ENCODE results near the gene ZNF846. TPM values are rescaled to one million over a fixed set of nuclear protein-coding genes. Genes with fewer than 3 reads are reported as not detected.

ZNF846 gene
- total and polyA plus RNA-seq, 9 of the 15 experiments (the other 6 are each of a cell fraction or from before 2014, with no cell fraction given) = 4.1 to 8.7 (median 7.8) TPM

GRCh38 chr19:9702186-9702585 lies 66.4 kb downstream of the ZNF846 start (continued):
- TF ChIP-seq CHD7 (IDR thresholded peaks at IDR 0.05; ENCODE audit: low read depth, low read length) = no peak
- TF ChIP-seq ZSCAN32 (CRISPR knock-in tag; IDR thresholded peaks at IDR 0.05) = no peak
- TF ChIP-seq HDAC2 (IDR thresholded peaks at IDR 0.05) = no peak
- TF ChIP-seq MTF1 (CRISPR knock-in tag; IDR thresholded peaks at IDR 0.05; ENCODE audit: borderline replicate concordance) = no peak
- no peak for TF ChIP-seq KHSRP (IDR thresholded peaks at IDR 0.05)
- no peak for TF ChIP-seq NCOA1 (IDR thresholded peaks at IDR 0.05; ENCODE audit: low read depth)

Other genes with a start within 250 kb of the ZNF846 start
Only the 7 nearest of the 10 such genes appear.
- 46.8 and 55.5 TPM in 2 replicates for gene ZNF121, start 184.2 kb downstream of the ZNF846 start, total RNA-seq (2014; rRNA removed)
- gene ZNF121, start 184.2 kb downstream of the ZNF846 start, total RNA-seq (2014; rRNA removed; fragmentation: Illumina TruSeq; extraction: Trizol) = 115 and 132 TPM in 2 replicates
- 90.1 and 99.2 TPM in 2 replicates for gene ZNF121, start 184.2 kb downstream of the ZNF846 start, total RNA-seq (2015; rRNA removed; fragmentation: Illumina TruSeq; extraction: Trizol)
- 66.0 and 70.0 TPM in 2 replicates for gene ZNF121, start 184.2 kb downstream of the ZNF846 start, total RNA-seq (2021)
- 33.4 and 42.2 TPM in 2 replicates for gene ZNF121, start 184.2 kb downstream of the ZNF846 start, polyA plus RNA-seq (2011; rRNA removed)
- gene ZNF121, start 184.2 kb downstream of the ZNF846 start, polyA plus RNA-seq (2014; fragmentation: Illumina TruSeq; extraction: Trizol) = 26.0 and 29.4 TPM in 2 replicates
- gene ZNF121, start 184.2 kb downstream of the ZNF846 start, polyA plus RNA-seq (2014; fragmentation: Nextera tagmentation; extraction: Ambion mirVana) = 10 to 100 TPM; 14.6 to 26.2 TPM
- 25.8 and 28.4 TPM in 2 replicates for gene ZNF121, start 184.2 kb downstream of the ZNF846 start, polyA plus RNA-seq (2014; rRNA removed)
- 12.7 and 16.8 TPM in 2 replicates for gene ZNF561, start 147.5 kb downstream of the ZNF846 start, total RNA-seq (2014; rRNA removed)
- 33.4 and 34.9 TPM in 2 replicates for gene ZNF561, start 147.5 kb downstream of the ZNF846 start, total RNA-seq (2014; rRNA removed; fragmentation: Illumina TruSeq; extraction: Trizol)
- gene ZNF561, start 147.5 kb downstream of the ZNF846 start, total RNA-seq (2015; rRNA removed; fragmentation: Illumina TruSeq; extraction: Trizol) = 21.2 and 23.6 TPM in 2 replicates
- 21.8 and 25.9 TPM in 2 replicates for gene ZNF561, start 147.5 kb downstream of the ZNF846 start, total RNA-seq (2021)
- 31.3 and 32.7 TPM in 2 replicates for gene ZNF561, start 147.5 kb downstream of the ZNF846 start, polyA plus RNA-seq (2011; rRNA removed)
- gene ZNF561, start 147.5 kb downstream of the ZNF846 start, polyA plus RNA-seq (2014; fragmentation: Illumina TruSeq; extraction: Trizol) = 23.3 and 25.9 TPM in 2 replicates
- gene ZNF561, start 147.5 kb downstream of the ZNF846 start, polyA plus RNA-seq (2014; fragmentation: Nextera tagmentation; extraction: Ambion mirVana) = 10 to 100 TPM; 19.2 to 25.6 TPM
- gene ZNF561, start 147.5 kb downstream of the ZNF846 start, polyA plus RNA-seq (2014; rRNA removed) = 13.9 and 18.6 TPM in 2 replicates
- 20.8 and 24.0 TPM in 2 replicates for gene ZNF562, start 93.6 kb downstream of the ZNF846 start, total RNA-seq (2014; rRNA removed)
- gene ZNF562, start 93.6 kb downstream of the ZNF846 start, total RNA-seq (2014; rRNA removed; fragmentation: Illumina TruSeq; extraction: Trizol) = 46.9 and 51.0 TPM in 2 replicates
- 36.1 and 39.7 TPM in 2 replicates for gene ZNF562, start 93.6 kb downstream of the ZNF846 start, total RNA-seq (2015; rRNA removed; fragmentation: Illumina TruSeq; extraction: Trizol)
- 31.5 and 34.3 TPM in 2 replicates for gene ZNF562, start 93.6 kb downstream of the ZNF846 start, total RNA-seq (2021)
- gene ZNF562, start 93.6 kb downstream of the ZNF846 start, polyA plus RNA-seq (2011; rRNA removed) = 32.8 and 33.9 TPM in 2 replicates
- 17.9 and 18.4 TPM in 2 replicates for gene ZNF562, start 93.6 kb downstream of the ZNF846 start, polyA plus RNA-seq (2014; fragmentation: Illumina TruSeq; extraction: Trizol)
- 10 to 100 TPM; 11.8 to 15.1 TPM for gene ZNF562, start 93.6 kb downstream of the ZNF846 start, polyA plus RNA-seq (2014; fragmentation: Nextera tagmentation; extraction: Ambion mirVana)
- 13.1 and 17.1 TPM in 2 replicates for gene ZNF562, start 93.6 kb downstream of the ZNF846 start, polyA plus RNA-seq (2014; rRNA removed)
- gene FBXL12, start 50.3 kb upstream of the ZNF846 start, total RNA-seq (2014; rRNA removed) = 28.4 and 36.6 TPM in 2 replicates
- 11.8 and 12.8 TPM in 2 replicates for gene FBXL12, start 50.3 kb upstream of the ZNF846 start, total RNA-seq (2014; rRNA removed; fragmentation: Illumina TruSeq; extraction: Trizol)
- 20.0 and 20.1 TPM in 2 replicates for gene FBXL12, start 50.3 kb upstream of the ZNF846 start, total RNA-seq (2015; rRNA removed; fragmentation: Illumina TruSeq; extraction: Trizol)
- gene FBXL12, start 50.3 kb upstream of the ZNF846 start, total RNA-seq (2021) = 37.1 and 37.7 TPM in 2 replicates
- gene FBXL12, start 50.3 kb upstream of the ZNF846 start, polyA plus RNA-seq (2011; rRNA removed) = 27.1 and 34.2 TPM in 2 replicates
- gene FBXL12, start 50.3 kb upstream of the ZNF846 start, polyA plus RNA-seq (2014; fragmentation: Illumina TruSeq; extraction: Trizol) = 26.5 and 37.4 TPM in 2 replicates
- gene FBXL12, start 50.3 kb upstream of the ZNF846 start, polyA plus RNA-seq (2014; fragmentation: Nextera tagmentation; extraction: Ambion mirVana) = 1 to 10 TPM; 2.7 to 3.9 TPM
- gene FBXL12, start 50.3 kb upstream of the ZNF846 start, polyA plus RNA-seq (2014; rRNA removed) = 39.8 and 40.5 TPM in 2 replicates
- gene UBL5, start 59.2 kb upstream of the ZNF846 start, total RNA-seq (2014; rRNA removed) = 424 and 564 TPM in 2 replicates
- gene UBL5, start 59.2 kb upstream of the ZNF846 start, total RNA-seq (2014; rRNA removed; fragmentation: Illumina TruSeq; extraction: Trizol) = 465 and 492 TPM in 2 replicates
- 383 and 410 TPM in 2 replicates for gene UBL5, start 59.2 kb upstream of the ZNF846 start, total RNA-seq (2015; rRNA removed; fragmentation: Illumina TruSeq; extraction: Trizol)
- gene UBL5, start 59.2 kb upstream of the ZNF846 start, total RNA-seq (2021) = 489 and 520 TPM in 2 replicates
- 833 and 989 TPM in 2 replicates for gene UBL5, start 59.2 kb upstream of the ZNF846 start, polyA plus RNA-seq (2011; rRNA removed)
- 602 and 613 TPM in 2 replicates for gene UBL5, start 59.2 kb upstream of the ZNF846 start, polyA plus RNA-seq (2014; fragmentation: Illumina TruSeq; extraction: Trizol)
- gene UBL5, start 59.2 kb upstream of the ZNF846 start, polyA plus RNA-seq (2014; fragmentation: Nextera tagmentation; extraction: Ambion mirVana) = 1,000 to 10,000 TPM in 1 of 2 experiments, 100 to 1,000 TPM in 1; 995 to 1,140 TPM
- gene UBL5, start 59.2 kb upstream of the ZNF846 start, polyA plus RNA-seq (2014; rRNA removed) = 1,210 and 1,266 TPM in 2 replicates
- 178 and 240 TPM in 2 replicates for gene PIN1, start 66.6 kb upstream of the ZNF846 start, total RNA-seq (2014; rRNA removed)
- gene PIN1, start 66.6 kb upstream of the ZNF846 start, total RNA-seq (2014; rRNA removed; fragmentation: Illumina TruSeq; extraction: Trizol) = 16.7 and 24.2 TPM in 2 replicates
- gene PIN1, start 66.6 kb upstream of the ZNF846 start, total RNA-seq (2015; rRNA removed; fragmentation: Illumina TruSeq; extraction: Trizol) = 55.8 and 60.9 TPM in 2 replicates
- 97.6 and 104 TPM in 2 replicates for gene PIN1, start 66.6 kb upstream of the ZNF846 start, total RNA-seq (2021)
- gene PIN1, start 66.6 kb upstream of the ZNF846 start, polyA plus RNA-seq (2011; rRNA removed) = 42.5 and 48.1 TPM in 2 replicates
- gene PIN1, start 66.6 kb upstream of the ZNF846 start, polyA plus RNA-seq (2014; fragmentation: Illumina TruSeq; extraction: Trizol) = 19.6 and 58.2 TPM in 2 replicates
- 1 to 10 TPM; 1.6 to 4.1 TPM for gene PIN1, start 66.6 kb upstream of the ZNF846 start, polyA plus RNA-seq (2014; fragmentation: Nextera tagmentation; extraction: Ambion mirVana)
- gene PIN1, start 66.6 kb upstream of the ZNF846 start, polyA plus RNA-seq (2014; rRNA removed) = 131 and 180 TPM in 2 replicates
- gene OLFM2, start 167.8 kb upstream of the ZNF846 start, total RNA-seq (2014; rRNA removed) = 0.23 TPM in 1 of 2 replicates, not detected in the other
- not detected in 2 replicates for gene OLFM2, start 167.8 kb upstream of the ZNF846 start, total RNA-seq (2014; rRNA removed; fragmentation: Illumina TruSeq; extraction: Trizol)
- gene OLFM2, start 167.8 kb upstream of the ZNF846 start, total RNA-seq (2015; rRNA removed; fragmentation: Illumina TruSeq; extraction: Trizol) = not detected in 2 replicates
- 0.33 and 0.67 TPM in 2 replicates for gene OLFM2, start 167.8 kb upstream of the ZNF846 start, total RNA-seq (2021)
- 0.31 and 0.45 TPM in 2 replicates for gene OLFM2, start 167.8 kb upstream of the ZNF846 start, polyA plus RNA-seq (2011; rRNA removed)
- 0.10 and 0.44 TPM in 2 replicates for gene OLFM2, start 167.8 kb upstream of the ZNF846 start, polyA plus RNA-seq (2014; fragmentation: Illumina TruSeq; extraction: Trizol)
- gene OLFM2, start 167.8 kb upstream of the ZNF846 start, polyA plus RNA-seq (2014; fragmentation: Nextera tagmentation; extraction: Ambion mirVana) = not detected
- 0.17 and 0.53 TPM in 2 replicates for gene OLFM2, start 167.8 kb upstream of the ZNF846 start, polyA plus RNA-seq (2014; rRNA removed)

Measured in K562 (cell line).